Measurements from ENCODE around the gene PARD3.

DNA sequence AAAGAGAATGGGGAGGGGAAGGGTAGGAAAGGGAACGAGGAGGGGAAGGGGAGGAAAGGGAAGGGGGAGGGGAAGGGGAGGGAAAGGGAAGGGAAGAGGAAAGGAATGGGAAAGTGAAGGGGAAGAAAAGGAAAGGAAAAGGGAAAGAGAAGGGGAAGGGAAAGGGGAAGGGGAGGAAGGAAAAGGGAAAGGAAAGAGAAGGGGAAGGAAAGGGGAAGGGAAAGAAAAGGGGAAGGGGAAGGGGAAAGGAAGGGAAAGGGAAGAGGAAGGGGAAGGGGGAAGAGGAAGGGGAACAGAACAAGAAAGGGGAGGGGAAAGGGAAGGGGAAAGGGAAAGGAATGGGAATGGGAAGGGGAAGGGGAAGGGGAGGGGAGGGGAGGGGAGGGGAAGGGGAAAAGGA is 352.1 kb downstream of the PARD3 start:
- TF ChIP-seq, protein P1, sequence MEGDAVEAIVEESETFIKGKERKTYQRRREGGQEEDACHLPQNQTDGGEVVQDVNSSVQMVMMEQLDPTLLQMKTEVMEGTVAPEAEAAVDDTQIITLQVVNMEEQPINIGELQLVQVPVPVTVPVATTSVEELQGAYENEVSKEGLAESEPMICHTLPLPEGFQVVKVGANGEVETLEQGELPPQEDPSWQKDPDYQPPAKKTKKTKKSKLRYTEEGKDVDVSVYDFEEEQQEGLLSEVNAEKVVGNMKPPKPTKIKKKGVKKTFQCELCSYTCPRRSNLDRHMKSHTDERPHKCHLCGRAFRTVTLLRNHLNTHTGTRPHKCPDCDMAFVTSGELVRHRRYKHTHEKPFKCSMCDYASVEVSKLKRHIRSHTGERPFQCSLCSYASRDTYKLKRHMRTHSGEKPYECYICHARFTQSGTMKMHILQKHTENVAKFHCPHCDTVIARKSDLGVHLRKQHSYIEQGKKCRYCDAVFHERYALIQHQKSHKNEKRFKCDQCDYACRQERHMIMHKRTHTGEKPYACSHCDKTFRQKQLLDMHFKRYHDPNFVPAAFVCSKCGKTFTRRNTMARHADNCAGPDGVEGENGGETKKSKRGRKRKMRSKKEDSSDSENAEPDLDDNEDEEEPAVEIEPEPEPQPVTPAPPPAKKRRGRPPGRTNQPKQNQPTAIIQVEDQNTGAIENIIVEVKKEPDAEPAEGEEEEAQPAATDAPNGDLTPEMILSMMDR (IDR thresholded peaks at IDR 0.05) = no peak
- TF ChIP-seq POLR2A (IDR thresholded peaks at IDR 0.05) = no peak
- TF ChIP-seq EP300 (IDR thresholded peaks at IDR 0.05; ENCODE audit: low read depth) = no peak
- TF ChIP-seq POLR2AphosphoS5 (IDR thresholded peaks at IDR 0.05) = no peak
